Measurements from ENCODE around the gene CFAP46. TPM values are rescaled to one million over a fixed set of nuclear protein-coding genes. Genes with fewer than 3 reads are reported as not detected.

The CFAP46 gene
- total RNA-seq, 1 donor from 2014 or later = 10.9 TPM

DNA sequence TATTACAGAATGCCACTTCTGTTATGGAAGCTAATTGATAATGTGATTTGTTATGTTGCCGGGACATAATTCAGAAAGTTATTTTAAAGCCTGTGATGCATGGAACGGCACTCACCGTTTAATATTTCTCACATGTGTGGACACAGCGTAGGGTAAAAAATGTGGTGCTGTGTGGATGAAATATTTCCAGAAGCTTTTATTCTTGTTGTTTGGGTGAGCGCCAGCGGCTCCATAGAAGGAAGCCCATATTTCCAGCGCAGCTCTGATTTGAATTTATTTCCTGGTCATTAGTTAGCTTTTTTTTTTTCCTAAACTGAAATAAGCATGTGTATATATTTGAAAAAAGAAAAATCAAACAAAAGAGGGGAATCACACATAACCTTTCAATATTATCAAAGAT, 136.3 kb downstream of the CFAP46 start:
- Mint-ChIP-seq H3K4me3 (no peak overlapping the region), H3K27me3 (peaks cover 3% of the 10 kb centered on the region), H3K27ac (no peak overlapping the region), H3K4me1 (ENCODE audit: unreplicated experiment) (peaks cover 11% of the 10 kb centered on the region), H3K36me3 (no peaks in the 10 kb centered on the region), H3K9me3 (no peaks in the 10 kb centered on the region)
- DNase-seq (ENCODE audit: extremely low spot score, unreplicated experiment) = no peak
- TF ChIP-seq, protein P1, sequence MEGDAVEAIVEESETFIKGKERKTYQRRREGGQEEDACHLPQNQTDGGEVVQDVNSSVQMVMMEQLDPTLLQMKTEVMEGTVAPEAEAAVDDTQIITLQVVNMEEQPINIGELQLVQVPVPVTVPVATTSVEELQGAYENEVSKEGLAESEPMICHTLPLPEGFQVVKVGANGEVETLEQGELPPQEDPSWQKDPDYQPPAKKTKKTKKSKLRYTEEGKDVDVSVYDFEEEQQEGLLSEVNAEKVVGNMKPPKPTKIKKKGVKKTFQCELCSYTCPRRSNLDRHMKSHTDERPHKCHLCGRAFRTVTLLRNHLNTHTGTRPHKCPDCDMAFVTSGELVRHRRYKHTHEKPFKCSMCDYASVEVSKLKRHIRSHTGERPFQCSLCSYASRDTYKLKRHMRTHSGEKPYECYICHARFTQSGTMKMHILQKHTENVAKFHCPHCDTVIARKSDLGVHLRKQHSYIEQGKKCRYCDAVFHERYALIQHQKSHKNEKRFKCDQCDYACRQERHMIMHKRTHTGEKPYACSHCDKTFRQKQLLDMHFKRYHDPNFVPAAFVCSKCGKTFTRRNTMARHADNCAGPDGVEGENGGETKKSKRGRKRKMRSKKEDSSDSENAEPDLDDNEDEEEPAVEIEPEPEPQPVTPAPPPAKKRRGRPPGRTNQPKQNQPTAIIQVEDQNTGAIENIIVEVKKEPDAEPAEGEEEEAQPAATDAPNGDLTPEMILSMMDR (conservative IDR thresholded peaks at IDR 0.05) = no peak

DNA sequence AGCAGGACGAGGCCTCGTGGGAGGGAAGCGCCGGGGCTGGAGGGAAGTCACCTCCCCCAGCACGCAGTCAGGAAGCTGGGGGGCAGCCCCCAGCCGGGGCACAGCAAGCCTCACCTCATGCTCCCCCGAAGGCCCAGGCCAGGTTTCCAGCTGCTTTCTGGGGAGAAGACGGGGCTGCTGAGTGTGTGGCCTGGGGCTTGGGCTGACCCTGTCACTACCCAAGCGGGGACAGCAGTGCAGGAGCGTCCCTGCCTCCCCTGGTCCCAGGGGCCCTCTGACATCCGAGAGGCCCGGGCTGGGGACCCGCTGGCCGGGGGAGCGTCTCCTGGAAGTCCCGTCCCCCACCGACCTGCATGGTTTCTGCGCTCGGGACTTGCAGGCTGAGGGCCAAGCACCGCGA, 136.8 kb downstream of the CFAP46 start:
- no peak overlapping the region for H3K4me3 Mint-ChIP-seq
- H3K27me3 Mint-ChIP-seq = peaks cover 3% of the 10 kb centered on the region
- TF ChIP-seq, protein P1 (conservative IDR thresholded peaks at IDR 0.05) = no peak
- no peak for DNase-seq (ENCODE audit: extremely low spot score, unreplicated experiment)
- H3K36me3 Mint-ChIP-seq = no peaks in the 10 kb centered on the region
- H3K27ac Mint-ChIP-seq = no peak overlapping the region
- H3K9me3 Mint-ChIP-seq = no peaks in the 10 kb centered on the region
- H3K4me1 Mint-ChIP-seq (ENCODE audit: unreplicated experiment) = peaks cover 11% of the 10 kb centered on the region

DNA sequence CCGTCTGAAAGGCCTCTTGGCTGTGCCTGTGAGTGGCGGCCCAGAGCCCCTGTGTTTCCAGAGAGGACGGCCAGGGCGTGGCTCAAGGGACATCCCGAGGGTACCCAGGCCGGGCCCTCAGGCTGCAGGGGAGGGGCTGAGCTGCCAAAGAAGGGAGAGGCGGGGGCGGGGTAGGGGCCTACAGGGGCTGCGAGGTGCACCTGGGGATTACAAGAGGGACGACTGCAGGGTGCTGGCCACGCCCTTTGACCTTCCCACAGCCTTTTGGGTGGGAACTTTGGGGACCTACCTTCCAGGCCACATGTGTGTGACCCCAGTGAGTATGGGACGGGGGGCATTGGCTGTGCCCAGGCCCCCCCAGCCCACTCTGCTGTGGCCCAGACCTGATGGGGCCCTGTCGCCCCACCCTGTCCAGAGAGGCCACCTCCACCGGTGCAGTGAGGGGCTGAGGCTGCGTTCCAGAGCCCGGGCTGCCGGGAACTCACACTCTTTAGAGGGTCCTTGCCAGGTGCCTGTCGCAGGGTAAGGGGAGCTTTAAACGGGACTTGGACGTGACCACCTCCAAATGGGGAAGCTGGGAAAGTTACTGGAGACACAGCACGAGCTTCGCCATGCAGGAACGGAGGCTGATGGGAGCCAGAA, 137.5 kb downstream of the CFAP46 start:
- no peaks in the 10 kb centered on the region for H3K36me3 Mint-ChIP-seq
- H3K4me1 Mint-ChIP-seq (ENCODE audit: unreplicated experiment) = peaks cover 11% of the 10 kb centered on the region
- peaks cover 7% of the 10 kb centered on the region for H3K27me3 Mint-ChIP-seq
- TF ChIP-seq, protein P1 (conservative IDR thresholded peaks at IDR 0.05) = no peak
- DNase-seq (ENCODE audit: extremely low spot score, unreplicated experiment) = no peak
- no peak overlapping the region for H3K27ac Mint-ChIP-seq
- no peaks in the 10 kb centered on the region for H3K9me3 Mint-ChIP-seq
- H3K4me3 Mint-ChIP-seq = no peak overlapping the region

DNA sequence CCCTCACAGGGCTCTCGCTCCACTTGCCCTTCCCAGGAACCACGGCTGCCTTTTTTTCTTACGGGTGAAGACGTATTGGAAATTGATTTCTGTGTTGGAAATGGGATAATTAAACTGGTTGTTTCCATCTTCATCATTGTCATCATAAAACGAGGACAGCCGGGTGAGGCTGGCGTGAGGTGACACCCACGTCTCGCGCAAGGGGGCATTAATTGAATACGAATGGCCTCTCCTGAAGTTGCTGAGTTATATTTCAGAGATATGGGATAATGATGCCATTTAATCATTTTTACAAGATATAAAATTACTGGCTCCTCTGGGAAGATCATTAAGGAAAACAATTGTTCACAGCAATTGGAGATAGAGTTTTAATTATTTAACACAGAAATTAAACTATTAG, 138.1 kb downstream of the CFAP46 start:
- Mint-ChIP-seq H3K36me3 (no peaks in the 10 kb centered on the region), H3K4me3 (no peak overlapping the region), H3K4me1 (ENCODE audit: unreplicated experiment) (peaks cover 11% of the 10 kb centered on the region), H3K27ac (no peak overlapping the region), H3K9me3 (no peaks in the 10 kb centered on the region), H3K27me3 (peaks cover 7% of the 10 kb centered on the region)
- no peak for DNase-seq (ENCODE audit: extremely low spot score, unreplicated experiment)
- TF ChIP-seq, protein P1 (conservative IDR thresholded peaks at IDR 0.05) = no peak

DNA sequence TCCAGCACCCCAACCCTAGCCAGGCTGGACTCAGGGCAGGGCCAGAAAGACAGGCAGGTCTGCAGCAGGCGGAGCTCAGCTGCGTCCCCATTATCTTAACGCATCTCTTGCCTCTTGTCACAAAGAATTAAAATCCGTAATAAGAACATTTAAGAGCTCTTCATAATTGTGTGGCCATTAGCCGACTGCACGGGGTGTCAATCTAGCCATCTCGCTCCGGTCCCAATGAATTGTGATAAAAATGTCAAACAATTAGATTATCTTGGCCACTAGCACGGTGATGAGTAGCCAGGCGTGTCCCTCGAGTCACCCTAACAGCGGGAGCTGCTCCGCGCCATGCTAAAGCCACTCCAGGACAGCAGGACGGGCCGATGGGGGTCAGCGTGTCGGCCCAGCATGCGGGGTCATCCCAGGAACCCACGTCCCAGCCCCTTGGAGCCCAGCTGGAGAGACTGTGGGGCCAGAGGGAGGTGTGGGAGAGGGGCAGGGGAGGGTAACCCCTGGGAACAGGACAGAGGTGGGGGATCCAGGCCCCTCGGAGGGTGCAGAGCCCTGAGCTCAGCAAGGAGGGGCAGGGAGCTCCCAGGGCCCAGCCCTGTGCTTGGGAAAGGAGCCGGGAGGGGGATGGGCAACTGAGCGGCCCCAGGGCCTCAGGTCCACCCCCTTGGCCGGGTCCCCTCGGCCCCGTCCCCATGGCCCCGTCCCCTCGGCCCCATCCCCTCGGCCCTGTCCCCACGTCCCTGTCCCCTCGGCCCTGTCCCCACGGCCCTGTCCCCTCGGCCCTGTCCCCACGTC, 138.8 kb downstream of the CFAP46 start:
- peaks cover 11% of the 10 kb centered on the region for H3K4me1 Mint-ChIP-seq (ENCODE audit: unreplicated experiment)
- peaks cover 7% of the 10 kb centered on the region for H3K27me3 Mint-ChIP-seq
- no peak for DNase-seq (ENCODE audit: extremely low spot score, unreplicated experiment)
- TF ChIP-seq, protein P1 (conservative IDR thresholded peaks at IDR 0.05) = no peak
- H3K4me3 Mint-ChIP-seq = no peak overlapping the region
- no peaks in the 10 kb centered on the region for H3K36me3 Mint-ChIP-seq
- H3K27ac Mint-ChIP-seq = no peak overlapping the region
- H3K9me3 Mint-ChIP-seq = no peaks in the 10 kb centered on the region

Measured in type B pancreatic cell (in vitro differentiated cells).